GM20000 (cell line): ENCODE data around the gene GSTM3.

Experiments used
- DNase-seq: peaks from one replicate; pipeline ENCODE4 v3.0.0; 2012; ENCODE audit warnings: low spot score
- TF ChIP-seq, protein P1 (sequence below): IDR thresholded peaks from 2 replicates; pipeline ENCODE4 v1.5.1; 2012; ENCODE audit warnings: mild to moderate bottlenecking, control low read depth; ENCODE audit errors: extremely low read depth, missing control alignments

The GSTM3 gene

DNA sequence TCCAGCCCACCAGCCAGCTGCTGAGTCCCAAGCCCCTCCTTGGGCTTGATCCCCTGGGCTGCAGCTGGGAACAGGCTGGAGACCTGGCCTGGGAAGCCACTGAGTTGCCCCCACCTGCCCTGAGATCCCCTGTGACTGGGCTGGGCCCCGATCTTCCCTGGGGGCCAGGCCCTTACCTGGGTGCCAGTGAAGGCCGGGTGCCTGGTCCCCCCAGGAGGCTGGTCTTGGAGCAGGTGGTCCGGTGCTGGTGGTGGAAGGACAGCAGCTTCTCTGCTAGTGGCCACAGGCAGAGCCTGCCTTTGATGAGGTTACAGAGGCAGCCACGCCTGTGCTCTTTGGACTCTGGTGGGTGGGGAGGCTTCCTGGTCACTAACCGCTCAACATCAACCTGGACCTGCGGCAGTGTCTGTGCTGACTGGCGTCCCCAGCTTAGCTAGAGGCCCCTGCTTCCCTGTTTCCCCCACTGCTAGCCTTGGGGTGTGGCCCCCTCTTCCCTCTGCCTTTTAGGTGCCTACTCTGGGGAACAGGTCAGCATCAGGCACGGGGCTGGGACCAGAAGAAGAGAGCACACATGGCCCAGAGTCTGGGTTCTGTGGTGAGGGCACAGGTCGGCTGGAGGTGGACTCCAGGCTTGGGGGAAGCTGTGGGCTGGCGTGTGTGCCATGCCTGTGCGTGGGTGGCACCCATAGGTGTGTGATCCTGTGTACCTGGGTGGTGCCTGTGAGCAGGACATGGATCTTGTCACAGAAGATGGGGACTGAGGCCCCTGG is 23.0 kb upstream of the GSTM3 start, which contains the start of gene EPS8L3:
EPS8L3 (minus strand) TSS at position 278 of the 770 bp plus-strand sequence. CDS start 2,174 bp downstream, outside the sequence.
- TF ChIP-seq, protein P1, sequence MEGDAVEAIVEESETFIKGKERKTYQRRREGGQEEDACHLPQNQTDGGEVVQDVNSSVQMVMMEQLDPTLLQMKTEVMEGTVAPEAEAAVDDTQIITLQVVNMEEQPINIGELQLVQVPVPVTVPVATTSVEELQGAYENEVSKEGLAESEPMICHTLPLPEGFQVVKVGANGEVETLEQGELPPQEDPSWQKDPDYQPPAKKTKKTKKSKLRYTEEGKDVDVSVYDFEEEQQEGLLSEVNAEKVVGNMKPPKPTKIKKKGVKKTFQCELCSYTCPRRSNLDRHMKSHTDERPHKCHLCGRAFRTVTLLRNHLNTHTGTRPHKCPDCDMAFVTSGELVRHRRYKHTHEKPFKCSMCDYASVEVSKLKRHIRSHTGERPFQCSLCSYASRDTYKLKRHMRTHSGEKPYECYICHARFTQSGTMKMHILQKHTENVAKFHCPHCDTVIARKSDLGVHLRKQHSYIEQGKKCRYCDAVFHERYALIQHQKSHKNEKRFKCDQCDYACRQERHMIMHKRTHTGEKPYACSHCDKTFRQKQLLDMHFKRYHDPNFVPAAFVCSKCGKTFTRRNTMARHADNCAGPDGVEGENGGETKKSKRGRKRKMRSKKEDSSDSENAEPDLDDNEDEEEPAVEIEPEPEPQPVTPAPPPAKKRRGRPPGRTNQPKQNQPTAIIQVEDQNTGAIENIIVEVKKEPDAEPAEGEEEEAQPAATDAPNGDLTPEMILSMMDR = no peak
- no peak for DNase-seq

DNA sequence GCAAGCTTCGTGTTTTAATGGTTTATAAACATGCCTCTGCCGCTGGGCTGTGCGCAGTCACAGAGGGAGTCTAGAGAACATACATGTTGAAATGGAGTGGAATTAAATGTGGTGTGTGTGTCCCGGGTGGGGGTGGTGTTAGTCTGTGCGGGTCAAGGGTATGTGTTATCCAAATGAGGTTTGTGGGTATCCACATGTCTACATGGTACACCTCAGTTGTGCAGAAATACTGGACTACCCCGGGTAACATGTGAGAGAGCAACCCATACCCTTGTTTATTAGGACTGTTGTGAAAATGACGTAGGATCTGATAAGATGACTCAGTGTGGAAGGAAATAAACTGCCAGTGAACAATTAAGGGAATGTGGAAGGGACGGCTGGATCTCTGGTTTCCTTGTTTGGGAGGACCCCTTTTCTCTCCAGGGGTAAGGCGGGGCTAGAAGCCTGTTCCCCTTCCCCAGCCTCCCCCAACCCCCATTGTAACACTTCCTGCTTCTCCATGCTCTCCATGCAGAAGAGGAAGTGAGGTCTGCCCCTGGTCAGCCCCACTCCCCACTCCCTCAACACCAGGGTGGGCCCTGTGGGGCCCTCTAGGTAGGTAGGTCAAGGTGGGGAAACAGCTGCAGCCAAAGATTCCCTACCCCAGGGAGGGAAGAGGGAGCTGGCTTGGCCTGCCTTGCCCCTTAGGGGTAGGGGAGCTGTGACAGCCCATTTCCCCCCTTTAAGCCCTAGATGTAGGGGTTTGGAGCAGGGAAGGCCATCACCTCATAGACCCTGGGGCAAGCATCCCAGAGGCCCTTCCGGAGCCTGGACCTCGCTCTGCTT is 22.2 kb upstream of the GSTM3 start:
- TF ChIP-seq, protein P1 = no peak
- DNase-seq = no peak

GRCh38 chr1:109762039-109762585 is 21.3 kb upstream of the GSTM3 start:
- TF ChIP-seq, protein P1 = no peak
- DNase-seq = no peak

DNA sequence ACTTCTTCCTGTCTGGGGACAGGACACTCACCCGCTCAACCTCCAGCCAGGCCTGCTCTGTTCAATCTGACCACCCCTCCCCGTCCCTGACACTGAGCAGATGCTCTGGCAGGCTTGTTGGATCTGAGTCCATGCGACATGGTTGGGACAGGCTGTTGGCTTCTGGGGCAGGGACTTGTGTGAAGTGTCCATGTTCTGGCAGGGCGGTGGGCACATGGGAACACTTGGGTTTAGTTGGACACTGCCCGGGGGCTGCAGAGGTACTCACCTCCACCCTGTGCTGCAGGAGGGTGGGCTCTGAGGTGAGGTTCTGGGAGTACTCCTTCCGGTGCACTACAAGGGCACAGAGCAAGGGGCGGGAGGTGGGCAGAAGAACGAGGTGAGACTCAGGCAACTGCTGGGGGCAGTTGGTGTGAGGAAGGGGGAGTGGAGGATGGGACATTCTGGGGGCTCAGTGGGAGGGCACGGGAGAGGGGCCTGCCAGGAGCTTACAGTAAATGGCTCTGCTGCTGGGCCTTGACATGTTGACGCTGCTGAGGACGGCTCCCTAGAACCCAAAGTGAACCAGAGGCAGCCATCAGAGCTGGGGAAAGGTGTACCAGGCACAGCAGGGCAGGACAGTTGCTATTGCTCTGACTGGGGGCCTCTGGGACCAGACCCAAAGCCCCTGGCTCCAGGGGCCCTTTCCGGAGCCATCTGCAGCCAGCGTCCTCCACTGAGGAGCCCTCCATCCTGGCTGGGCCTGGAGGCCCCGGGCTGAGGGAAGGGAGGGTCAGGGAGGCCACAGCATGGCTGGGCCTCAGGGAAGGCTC is 20.6 kb upstream of the GSTM3 start:
- TF ChIP-seq, protein P1 = no peak
- DNase-seq = no peak

DNA sequence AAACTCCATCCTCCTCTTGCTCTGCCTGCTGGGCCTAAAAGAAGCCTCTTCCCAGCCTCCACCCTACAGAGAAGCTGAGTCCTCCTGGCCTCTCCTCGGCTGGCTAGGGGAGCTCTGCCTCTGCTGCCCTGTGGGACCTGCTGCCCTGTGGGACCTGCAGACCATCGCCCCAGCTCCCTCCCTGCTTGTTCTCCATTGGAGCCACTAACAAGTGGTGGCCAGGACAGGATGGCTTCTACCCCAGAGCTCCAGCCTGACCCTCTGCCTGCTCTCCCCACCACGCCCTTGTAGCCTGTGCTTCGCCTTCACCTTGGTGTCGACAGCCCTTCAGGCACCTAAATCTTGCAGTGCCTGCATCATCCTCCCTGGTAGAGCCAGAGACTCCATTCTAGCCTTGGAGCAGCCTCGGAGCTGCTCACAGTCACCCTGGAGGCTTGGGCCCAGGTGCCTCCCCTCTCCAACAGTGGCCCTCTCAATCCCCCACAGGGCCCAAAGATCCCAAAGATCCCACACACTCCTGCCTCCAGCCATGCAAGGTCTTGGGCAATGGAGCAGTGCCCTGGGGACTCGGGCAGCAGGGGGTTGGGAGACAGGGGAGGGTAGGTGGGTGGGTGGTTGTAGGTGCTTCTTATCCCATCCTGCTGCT is 19.9 kb upstream of the GSTM3 start:
- DNase-seq = no peak
- TF ChIP-seq, protein P1 = no peak

DNA sequence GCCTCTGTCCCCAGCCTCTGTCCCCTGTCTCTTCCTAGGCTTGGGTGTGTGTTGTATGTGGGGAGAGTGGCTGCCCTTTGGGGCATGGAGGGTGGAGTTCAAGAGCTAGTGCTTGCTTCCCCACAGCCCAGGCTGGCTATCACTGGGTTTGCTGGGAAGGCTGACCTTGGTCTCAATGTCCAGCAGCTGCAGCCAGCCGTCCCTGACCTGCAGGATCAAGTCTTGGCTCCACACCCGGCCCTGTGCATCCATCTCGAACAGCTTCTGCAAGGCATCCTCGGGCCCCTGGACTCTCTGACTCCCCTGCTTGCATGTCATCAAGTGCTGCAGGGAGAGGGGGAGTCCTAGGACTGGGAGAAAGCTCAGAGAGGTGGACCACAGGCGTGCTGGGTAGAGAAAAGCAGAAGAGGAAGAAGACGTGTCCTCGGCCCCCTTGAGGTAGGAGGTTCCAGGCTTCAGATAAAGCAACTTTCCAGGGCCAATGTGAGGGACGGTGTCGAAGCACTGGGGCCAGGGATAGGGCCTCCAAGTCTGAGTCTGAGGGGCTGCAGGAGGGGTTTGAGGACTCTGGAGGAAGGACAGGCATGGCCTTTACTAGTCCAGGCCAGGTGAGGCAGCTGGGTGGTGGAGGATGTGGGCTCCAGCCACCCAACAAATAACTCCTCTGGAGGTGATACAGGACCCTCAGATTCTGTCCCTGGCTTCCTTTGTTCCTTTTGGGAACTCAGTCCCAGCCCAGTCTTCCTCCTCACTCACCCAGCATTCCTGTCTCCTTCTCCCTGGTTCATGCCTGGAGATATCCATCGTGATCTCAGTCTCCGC is 18.9 kb upstream of the GSTM3 start:
- TF ChIP-seq, protein P1 = no peak
- DNase-seq = no peak
